Measurements from ENCODE around the gene INPP5A.

INPP5A gene

GRCh38 chr10:132541601-132542011, 4.0 kb downstream of the INPP5A start:
- H3K4me3 ChIP-seq (ENCODE audit: low read length) = no peak overlapping the region
- no peak for TF ChIP-seq ZNF274 (IDR thresholded peaks at IDR 0.05; ENCODE audit: low read depth, low read length)

- TF ChIP-seq ZNF274 (IDR thresholded peaks at IDR 0.05; ENCODE audit: low read depth, low read length) = no peak
- no peak overlapping the region for H3K4me3 ChIP-seq (ENCODE audit: low read length)
These were observed 4.6 kb downstream of the INPP5A start for GRCh38 chr10:132542086-132542775.

GRCh38 chr10:132542819-132543218, 5.2 kb downstream of the INPP5A start:
- no peak for TF ChIP-seq ZNF274 (IDR thresholded peaks at IDR 0.05; ENCODE audit: low read depth, low read length)

GRCh38 chr10:132543916-132544743, 6.5 kb downstream of the INPP5A start:
- no peak overlapping the region; the same call in 1 of the 2 replicates for H3K4me3 ChIP-seq (ENCODE audit: low read length)
- TF ChIP-seq ZNF274 (IDR thresholded peaks at IDR 0.05; ENCODE audit: low read depth, low read length) = no peak

More at GRCh38 chr10:132542819-132543218, 5.2 kb downstream of the INPP5A start:
- H3K4me3 ChIP-seq (ENCODE audit: low read length) = no peak overlapping the region

- no peak overlapping the region; the same call in 1 of the 2 replicates for H3K4me3 ChIP-seq (ENCODE audit: low read length)
- no peak for TF ChIP-seq ZNF274 (IDR thresholded peaks at IDR 0.05; ENCODE audit: low read depth, low read length)
These were observed 7.4 kb downstream of the INPP5A start for GRCh38 chr10:132544744-132545658.

- no peak overlapping the region for H3K4me3 ChIP-seq (ENCODE audit: low read length)
- TF ChIP-seq ZNF274 (IDR thresholded peaks at IDR 0.05; ENCODE audit: low read depth, low read length) = no peak
These were observed 8.2 kb downstream of the INPP5A start for GRCh38 chr10:132545659-132546367.

- no peak overlapping the region for H3K4me3 ChIP-seq (ENCODE audit: low read length)
- no peak for TF ChIP-seq ZNF274 (IDR thresholded peaks at IDR 0.05; ENCODE audit: low read depth, low read length)
These were observed 9.2 kb downstream of the INPP5A start for GRCh38 chr10:132546567-132547420.

- no peak for TF ChIP-seq ZNF274 (IDR thresholded peaks at IDR 0.05; ENCODE audit: low read depth, low read length)
- H3K4me3 ChIP-seq (ENCODE audit: low read length) = no peak overlapping the region
These were observed 9.9 kb downstream of the INPP5A start for GRCh38 chr10:132547421-132547861.

- no peak overlapping the region for H3K4me3 ChIP-seq (ENCODE audit: low read length)
- TF ChIP-seq ZNF274 (IDR thresholded peaks at IDR 0.05; ENCODE audit: low read depth, low read length) = no peak
These were observed 10.7 kb downstream of the INPP5A start for GRCh38 chr10:132548106-132548823.

- TF ChIP-seq ZNF274 (IDR thresholded peaks at IDR 0.05; ENCODE audit: low read depth, low read length) = no peak
- no peak overlapping the region for H3K4me3 ChIP-seq (ENCODE audit: low read length)
These were observed 11.3 kb downstream of the INPP5A start for GRCh38 chr10:132548869-132549268.

GRCh38 chr10:132549371-132549770, 11.8 kb downstream of the INPP5A start:
- no peak for TF ChIP-seq ZNF274 (IDR thresholded peaks at IDR 0.05; ENCODE audit: low read depth, low read length)

More at GRCh38 chr10:132549371-132549770, 11.8 kb downstream of the INPP5A start:
- H3K4me3 ChIP-seq (ENCODE audit: low read length) = no peak overlapping the region
